ENCODE results near the gene FYCO1. TPM values are rescaled to one million over a fixed set of nuclear protein-coding genes. Genes with fewer than 3 reads are reported as not detected.

The FYCO1 gene
- total RNA-seq, 4 donors from 2014 or later: 38.2 to 66.6 (median 50.5) TPM

DNA sequence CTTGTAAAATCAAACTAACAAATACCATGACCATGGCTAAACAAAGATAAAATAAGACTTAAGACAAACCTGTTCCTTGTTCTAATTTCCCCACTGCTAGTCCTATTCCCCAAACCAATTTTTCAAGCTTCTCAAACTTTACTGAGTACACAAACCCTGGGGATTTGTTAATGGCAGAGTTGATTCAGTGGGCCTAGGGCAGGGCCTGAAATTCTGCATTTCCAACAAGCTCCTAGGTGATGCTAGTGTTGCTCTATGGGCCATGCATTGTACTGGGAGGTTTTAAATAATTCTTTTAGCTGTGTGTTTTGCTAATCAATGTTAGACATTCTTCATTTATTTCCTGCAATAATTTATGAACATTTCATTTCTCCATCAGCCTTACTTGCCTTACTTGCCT, 122.6 kb downstream of the FYCO1 start:
- Histone ChIP-seq H3K4me1 (no peaks in the 10 kb centered on the region), H3K9me3 (no peaks in the 10 kb centered on the region), H3K27ac (no peak overlapping the region), H3K36me3 (no peaks in the 10 kb centered on the region), H3K4me3 (replicated peaks in 1 of 3) (no peak overlapping the region), H3K27me3 (no peaks in the 10 kb centered on the region)
- intact Hi-C loops (cut with DNase I): no loop called here
- no peak for DNase-seq
- TF ChIP-seq POLR2A (IDR thresholded peaks at IDR 0.05): no peak
- TF ChIP-seq, protein P1, sequence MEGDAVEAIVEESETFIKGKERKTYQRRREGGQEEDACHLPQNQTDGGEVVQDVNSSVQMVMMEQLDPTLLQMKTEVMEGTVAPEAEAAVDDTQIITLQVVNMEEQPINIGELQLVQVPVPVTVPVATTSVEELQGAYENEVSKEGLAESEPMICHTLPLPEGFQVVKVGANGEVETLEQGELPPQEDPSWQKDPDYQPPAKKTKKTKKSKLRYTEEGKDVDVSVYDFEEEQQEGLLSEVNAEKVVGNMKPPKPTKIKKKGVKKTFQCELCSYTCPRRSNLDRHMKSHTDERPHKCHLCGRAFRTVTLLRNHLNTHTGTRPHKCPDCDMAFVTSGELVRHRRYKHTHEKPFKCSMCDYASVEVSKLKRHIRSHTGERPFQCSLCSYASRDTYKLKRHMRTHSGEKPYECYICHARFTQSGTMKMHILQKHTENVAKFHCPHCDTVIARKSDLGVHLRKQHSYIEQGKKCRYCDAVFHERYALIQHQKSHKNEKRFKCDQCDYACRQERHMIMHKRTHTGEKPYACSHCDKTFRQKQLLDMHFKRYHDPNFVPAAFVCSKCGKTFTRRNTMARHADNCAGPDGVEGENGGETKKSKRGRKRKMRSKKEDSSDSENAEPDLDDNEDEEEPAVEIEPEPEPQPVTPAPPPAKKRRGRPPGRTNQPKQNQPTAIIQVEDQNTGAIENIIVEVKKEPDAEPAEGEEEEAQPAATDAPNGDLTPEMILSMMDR (IDR thresholded peaks at IDR 0.05): no peak

DNA sequence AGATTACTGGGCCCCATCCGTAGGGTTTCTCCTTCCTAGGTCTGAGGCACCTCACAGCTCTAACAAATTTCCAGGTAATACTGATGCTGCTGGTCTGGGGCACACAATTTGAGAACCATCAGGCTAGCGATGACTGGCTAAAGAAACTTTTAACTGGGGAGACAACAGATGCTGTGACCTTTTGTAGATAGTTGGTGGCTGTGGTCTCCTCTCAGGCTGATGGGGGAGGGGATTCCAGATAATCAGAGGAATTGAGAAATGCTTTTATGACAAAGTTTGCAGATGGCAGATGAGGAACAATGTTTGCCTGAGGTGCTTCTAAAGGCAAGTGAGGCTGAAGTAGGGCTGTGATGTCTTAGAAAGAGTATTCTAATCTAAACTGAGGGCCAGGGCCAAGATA, 123.1 kb downstream of the FYCO1 start:
- Histone ChIP-seq H3K4me1 (no peaks in the 10 kb centered on the region), H3K36me3 (no peaks in the 10 kb centered on the region), H3K27ac (no peak overlapping the region), H3K9me3 (no peaks in the 10 kb centered on the region), H3K27me3 (no peaks in the 10 kb centered on the region), H3K4me3 (replicated peaks in 1 of 3) (no peak overlapping the region)
- WGBS, 2 donors: 67 to 100% methylated on average over 1 to 2 of the region's 2 CpGs
- intact Hi-C loops (cut with DNase I): no loop called here
- DNase-seq: no peak
- no peak for TF ChIP-seq POLR2A (IDR thresholded peaks at IDR 0.05)
- TF ChIP-seq, protein P1 (IDR thresholded peaks at IDR 0.05): no peak

DNA sequence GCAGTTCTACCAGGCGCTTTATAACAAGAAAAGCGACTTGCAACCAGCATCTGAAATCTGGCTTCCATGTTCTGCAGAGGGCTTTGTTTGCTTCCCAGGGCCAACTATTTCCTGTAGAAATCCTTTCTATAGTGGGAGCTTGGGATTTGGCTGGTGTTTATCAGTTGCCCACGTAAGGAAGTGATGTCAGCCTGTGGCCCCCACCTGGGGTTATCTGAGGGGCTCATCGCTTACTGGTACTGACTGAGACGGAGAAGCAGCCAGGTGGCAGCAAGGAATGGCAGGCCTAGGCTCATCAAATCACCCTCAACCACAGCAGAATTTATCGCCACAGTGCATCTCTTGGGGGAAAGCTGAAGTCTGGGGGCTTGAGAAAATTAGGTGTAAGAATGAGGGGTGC, 123.8 kb downstream of the FYCO1 start:
- H3K4me3 ChIP-seq (replicated peaks in 1 of 3): no peak overlapping the region
- H3K9me3 ChIP-seq: no peaks in the 10 kb centered on the region
- no peak for TF ChIP-seq POLR2A (IDR thresholded peaks at IDR 0.05)
- TF ChIP-seq, protein P1 (IDR thresholded peaks at IDR 0.05): no peak
- DNase-seq: no peak
- H3K4me1 ChIP-seq: no peaks in the 10 kb centered on the region
- no peaks in the 10 kb centered on the region for H3K36me3 ChIP-seq
- WGBS, 2 donors: 81 to 84% methylated on average over 6 of the region's 6 CpGs
- H3K27ac ChIP-seq: no peak overlapping the region
- intact Hi-C loops (cut with DNase I): no loop called here
- no peaks in the 10 kb centered on the region for H3K27me3 ChIP-seq

DNA sequence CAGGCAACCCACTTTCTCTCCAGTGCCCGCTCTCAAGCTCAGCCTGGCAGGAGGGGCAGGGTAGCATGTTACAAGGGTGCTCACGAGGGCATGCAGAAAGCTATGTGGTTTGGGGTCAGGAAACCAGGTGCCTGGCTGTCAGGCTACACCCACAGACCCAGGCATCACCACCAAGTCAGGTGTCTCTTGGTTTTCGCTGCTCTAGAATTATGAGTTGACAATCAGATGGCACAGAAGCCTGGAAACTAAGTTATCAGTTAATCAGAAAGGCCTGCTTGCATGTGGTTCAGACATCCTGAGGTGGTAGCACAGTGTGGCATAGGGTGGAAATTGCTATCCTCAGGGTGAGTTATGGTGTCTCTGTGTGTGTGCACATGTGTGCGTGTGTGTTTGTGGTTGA, 125.5 kb downstream of the FYCO1 start:
- no peak overlapping the region for H3K27ac ChIP-seq
- TF ChIP-seq, protein P1 (IDR thresholded peaks at IDR 0.05): no peak
- TF ChIP-seq POLR2A (IDR thresholded peaks at IDR 0.05): no peak
- H3K9me3 ChIP-seq: no peaks in the 10 kb centered on the region
- WGBS, 2 donors: 75 to 83% methylated on average over 4 of the region's 4 CpGs
- intact Hi-C loops (cut with DNase I): no loop called here
- H3K4me1 ChIP-seq: no peaks in the 10 kb centered on the region
- no peak overlapping the region for H3K4me3 ChIP-seq (replicated peaks in 1 of 3)
- H3K27me3 ChIP-seq: no peaks in the 10 kb centered on the region
- no peaks in the 10 kb centered on the region for H3K36me3 ChIP-seq
- no peak for DNase-seq

DNA sequence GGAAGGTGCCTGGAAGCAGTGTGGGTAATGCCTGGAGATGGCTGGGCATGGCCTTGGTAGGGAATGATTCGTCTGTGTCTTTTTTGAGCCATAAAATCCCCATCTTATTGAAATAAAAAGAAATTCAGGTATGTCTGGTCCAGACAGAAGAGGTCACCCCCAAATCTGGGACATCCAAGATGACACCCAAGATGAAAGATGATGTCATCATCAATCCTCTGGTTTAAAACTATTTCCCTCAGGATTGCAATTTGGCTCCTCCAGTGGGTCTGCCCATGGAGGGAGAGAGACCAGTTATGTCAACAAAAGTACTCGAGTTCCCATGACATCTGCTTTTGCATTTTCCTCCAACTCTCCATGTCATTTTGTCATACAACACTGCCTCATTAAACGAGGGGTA, 126.0 kb downstream of the FYCO1 start:
- intact Hi-C loops (cut with DNase I): no loop called here
- Histone ChIP-seq H3K27me3 (no peaks in the 10 kb centered on the region), H3K9me3 (no peaks in the 10 kb centered on the region), H3K27ac (no peak overlapping the region), H3K4me3 (replicated peaks in 1 of 3) (no peak overlapping the region), H3K36me3 (no peaks in the 10 kb centered on the region), H3K4me1 (no peaks in the 10 kb centered on the region)
- TF ChIP-seq POLR2A (IDR thresholded peaks at IDR 0.05): no peak
- WGBS, 2 donors: 68 to 74% methylated on average over 3 of the region's 3 CpGs
- DNase-seq: no peak

DNA sequence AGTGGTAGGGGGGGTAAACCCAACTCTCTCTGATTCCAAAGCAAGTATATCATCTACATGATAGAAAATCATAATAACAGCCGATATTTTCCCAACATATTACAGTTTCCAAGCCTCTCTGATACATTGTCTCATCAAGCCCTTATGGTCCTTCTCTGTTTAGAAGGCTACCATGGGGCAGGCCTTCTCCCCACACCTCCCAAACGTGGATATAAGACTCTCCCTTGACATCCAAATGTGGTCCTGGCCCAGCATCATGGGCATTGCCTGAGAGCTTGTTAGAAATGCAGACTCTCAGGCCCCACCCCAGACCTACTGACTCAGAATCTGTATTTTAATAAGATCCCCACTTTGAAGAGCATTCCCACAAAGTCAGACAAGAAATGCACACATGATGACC, 127.0 kb downstream of the FYCO1 start:
- TF ChIP-seq POLR2A (IDR thresholded peaks at IDR 0.05): no peak
- TF ChIP-seq, protein P1 (IDR thresholded peaks at IDR 0.05): no peak
- no peak for DNase-seq
- intact Hi-C loops (cut with DNase I): no loop called here
- H3K27ac ChIP-seq: no peak overlapping the region
- no peaks in the 10 kb centered on the region for H3K36me3 ChIP-seq
- 75 to 84% methylated on average over 2 of the region's 2 CpGs for WGBS, 2 donors
- H3K4me1 ChIP-seq: no peaks in the 10 kb centered on the region
- H3K27me3 ChIP-seq: no peaks in the 10 kb centered on the region
- no peaks in the 10 kb centered on the region for H3K9me3 ChIP-seq
- no peak overlapping the region for H3K4me3 ChIP-seq (replicated peaks in 1 of 3)

Measured in thyroid gland (tissue), 4 donors.